ENCODE data around the gene MYLK. TPM values are rescaled to one million over a fixed set of nuclear protein-coding genes. Genes with fewer than 3 reads are reported as not detected.
A peak's percentile ranks its signal among the peaks of the same experiment; 100 is the strongest.

MYLK gene
- total RNA-seq, 1 donor from 2014 or later, result 196 TPM

DNA sequence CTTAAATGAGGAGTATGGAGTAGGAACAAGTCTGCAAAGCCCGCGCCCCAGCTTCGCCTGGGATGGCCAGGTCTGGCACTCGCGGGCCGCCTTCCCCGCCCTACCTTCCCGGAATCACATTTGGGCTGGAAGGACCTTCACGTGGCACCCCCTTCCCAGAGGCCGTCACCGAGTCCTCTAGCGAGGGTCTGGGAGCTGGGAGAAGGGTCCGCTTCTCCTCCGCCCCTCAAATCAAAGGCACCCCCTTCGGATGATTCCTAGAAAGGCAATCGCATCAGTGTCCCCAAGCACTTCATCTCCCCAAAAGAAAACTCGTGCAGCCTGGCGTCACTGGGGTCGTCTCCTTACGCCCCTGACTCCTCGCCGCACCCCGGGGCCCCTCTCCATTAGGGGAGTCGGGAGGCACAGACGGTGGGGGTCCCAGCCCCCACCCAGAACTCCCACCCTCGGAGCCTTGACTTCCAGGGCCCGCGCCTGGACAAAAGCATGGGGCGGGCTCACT is 380 bp downstream of the MYLK start:
- Histone ChIP-seq H3K36me3 (no peaks in the 10 kb centered on the region), H3K27ac (peak overlapping the region; percentile 83 to 85), H3K9me3 (no peaks in the 10 kb centered on the region), H3K4me3 (peak overlapping the region; percentile 83 to 94), H3K4me1 (peaks cover 0 to 8% of the 10 kb centered on the region in 2 donors), H3K27me3 (no peaks in the 10 kb centered on the region)
- TF ChIP-seq, protein P1, sequence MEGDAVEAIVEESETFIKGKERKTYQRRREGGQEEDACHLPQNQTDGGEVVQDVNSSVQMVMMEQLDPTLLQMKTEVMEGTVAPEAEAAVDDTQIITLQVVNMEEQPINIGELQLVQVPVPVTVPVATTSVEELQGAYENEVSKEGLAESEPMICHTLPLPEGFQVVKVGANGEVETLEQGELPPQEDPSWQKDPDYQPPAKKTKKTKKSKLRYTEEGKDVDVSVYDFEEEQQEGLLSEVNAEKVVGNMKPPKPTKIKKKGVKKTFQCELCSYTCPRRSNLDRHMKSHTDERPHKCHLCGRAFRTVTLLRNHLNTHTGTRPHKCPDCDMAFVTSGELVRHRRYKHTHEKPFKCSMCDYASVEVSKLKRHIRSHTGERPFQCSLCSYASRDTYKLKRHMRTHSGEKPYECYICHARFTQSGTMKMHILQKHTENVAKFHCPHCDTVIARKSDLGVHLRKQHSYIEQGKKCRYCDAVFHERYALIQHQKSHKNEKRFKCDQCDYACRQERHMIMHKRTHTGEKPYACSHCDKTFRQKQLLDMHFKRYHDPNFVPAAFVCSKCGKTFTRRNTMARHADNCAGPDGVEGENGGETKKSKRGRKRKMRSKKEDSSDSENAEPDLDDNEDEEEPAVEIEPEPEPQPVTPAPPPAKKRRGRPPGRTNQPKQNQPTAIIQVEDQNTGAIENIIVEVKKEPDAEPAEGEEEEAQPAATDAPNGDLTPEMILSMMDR (IDR thresholded peaks at IDR 0.05), result no peak
- intact Hi-C loops (cut with DNase I), result loop anchor here (2.0 to 5.0 kb wide), 3 partner anchors 21 to 136 kb away; no protein-coding TSS in a partner anchor
- DNase-seq (ENCODE audit: low spot score in 2 of 2), result peak in 1 of 2 donors; percentile 72

DNA sequence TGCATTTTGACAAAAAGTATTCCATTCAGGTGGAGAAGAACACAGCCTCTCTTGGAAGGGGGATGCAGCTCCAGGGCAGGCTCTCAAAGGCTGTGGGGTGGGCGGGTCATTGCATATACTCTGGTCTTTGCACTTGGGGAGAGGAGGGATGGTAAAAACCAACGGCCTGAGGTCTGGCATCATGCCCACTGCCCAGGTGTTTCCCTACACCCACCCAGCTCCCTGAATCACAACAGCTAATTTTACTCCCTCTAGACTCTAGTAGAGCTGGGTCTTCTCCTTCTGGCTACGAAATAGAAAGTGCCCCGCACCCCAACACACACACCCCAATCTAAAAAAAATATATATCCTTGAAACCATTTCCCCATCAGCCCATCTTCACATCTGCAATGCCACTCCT is 1.0 kb downstream of the MYLK start:
- H3K36me3 ChIP-seq, result no peaks in the 10 kb centered on the region
- H3K4me3 ChIP-seq, result peak overlapping the region; percentile 83 to 94
- TF ChIP-seq, protein P1 (IDR thresholded peaks at IDR 0.05), result no peak
- no peaks in the 10 kb centered on the region for H3K9me3 ChIP-seq
- no peak for DNase-seq (ENCODE audit: low spot score in 2 of 2)
- intact Hi-C loops (cut with DNase I), result loop anchor here (5.0 kb wide), 2 partner anchors 66 to 136 kb away; no protein-coding TSS in a partner anchor
- no peaks in the 10 kb centered on the region for H3K27me3 ChIP-seq
- peak overlapping the region; percentile 83 to 85 for H3K27ac ChIP-seq
- peaks cover 0 to 8% of the 10 kb centered on the region in 2 donors for H3K4me1 ChIP-seq

DNA sequence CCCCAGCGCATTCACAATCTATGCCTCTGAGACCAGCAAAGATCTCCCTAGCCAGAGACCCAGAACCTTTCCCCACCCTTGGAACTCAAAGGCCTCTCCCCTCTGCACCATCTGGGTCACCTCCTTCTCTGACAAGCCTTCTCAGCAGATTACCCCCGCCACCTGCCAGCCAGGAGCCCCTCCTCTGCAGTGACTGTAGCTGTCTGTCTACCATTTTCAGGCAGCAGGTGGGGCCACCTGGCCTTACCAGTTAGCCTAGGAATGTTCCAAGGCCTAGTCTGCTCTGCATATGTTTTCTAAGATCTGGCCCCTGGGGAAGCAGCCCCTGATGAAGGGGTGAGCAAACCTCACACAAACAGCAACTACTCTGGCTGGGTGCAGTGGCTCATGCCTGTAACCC is 2.4 kb downstream of the MYLK start:
- intact Hi-C loops (cut with DNase I), result loop anchor here (5.0 kb wide), 2 partner anchors 64 to 134 kb away; no protein-coding TSS in a partner anchor
- TF ChIP-seq, protein P1 (IDR thresholded peaks at IDR 0.05), result no peak
- Histone ChIP-seq H3K9me3 (no peaks in the 10 kb centered on the region), H3K27ac (peak overlapping the region; percentile 83 to 85), H3K4me3 (peak overlapping the region; percentile 40 to 94), H3K36me3 (no peaks in the 10 kb centered on the region), H3K4me1 (peaks cover 0 to 10% of the 10 kb centered on the region in 2 donors), H3K27me3 (no peaks in the 10 kb centered on the region)
- DNase-seq (ENCODE audit: low spot score in 2 of 2), result no peak

DNA sequence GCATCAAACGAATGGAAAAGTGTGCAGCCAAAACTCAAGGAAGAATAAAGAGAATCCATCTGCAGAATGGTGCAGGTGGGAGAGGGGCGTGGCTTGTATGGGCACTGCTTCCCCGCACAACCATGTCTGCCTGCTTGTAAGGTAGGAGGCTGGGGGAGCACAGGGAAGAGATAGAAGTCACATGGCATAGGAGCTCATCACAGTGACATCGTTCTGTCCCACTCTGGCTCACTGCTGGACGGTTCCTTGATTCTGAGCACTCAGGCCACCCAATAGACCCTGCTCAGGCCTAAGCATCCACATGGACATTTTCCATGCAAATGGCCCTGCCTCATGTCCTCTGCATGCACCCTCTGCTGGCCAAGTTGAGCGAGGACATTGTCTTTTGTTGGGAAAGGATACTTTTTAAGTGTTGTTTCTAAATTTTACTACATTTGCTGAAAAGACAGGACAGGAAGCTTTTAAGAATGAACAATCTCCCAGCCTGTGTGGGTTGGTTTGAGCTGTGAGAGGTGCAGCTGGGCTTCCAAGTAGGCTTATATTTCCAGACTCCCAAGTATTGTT is 3.1 kb downstream of the MYLK start:
- TF ChIP-seq, protein P1 (IDR thresholded peaks at IDR 0.05), result peak in 2 of 3 experiments; percentile 43 to 45
- H3K4me1 ChIP-seq, result peaks cover 0 to 10% of the 10 kb centered on the region in 2 donors
- H3K9me3 ChIP-seq, result no peaks in the 10 kb centered on the region
- peak overlapping the region in 1 of 2 donors; percentile 94 for H3K4me3 ChIP-seq
- no peaks in the 10 kb centered on the region for H3K27me3 ChIP-seq
- no peaks in the 10 kb centered on the region for H3K36me3 ChIP-seq
- intact Hi-C loops (cut with DNase I), result loop anchor here (5.0 kb wide), 2 partner anchors 64 to 134 kb away; no protein-coding TSS in a partner anchor
- no peak for DNase-seq (ENCODE audit: low spot score in 2 of 2)
- H3K27ac ChIP-seq, result peak overlapping the region; percentile 83 to 85

DNA sequence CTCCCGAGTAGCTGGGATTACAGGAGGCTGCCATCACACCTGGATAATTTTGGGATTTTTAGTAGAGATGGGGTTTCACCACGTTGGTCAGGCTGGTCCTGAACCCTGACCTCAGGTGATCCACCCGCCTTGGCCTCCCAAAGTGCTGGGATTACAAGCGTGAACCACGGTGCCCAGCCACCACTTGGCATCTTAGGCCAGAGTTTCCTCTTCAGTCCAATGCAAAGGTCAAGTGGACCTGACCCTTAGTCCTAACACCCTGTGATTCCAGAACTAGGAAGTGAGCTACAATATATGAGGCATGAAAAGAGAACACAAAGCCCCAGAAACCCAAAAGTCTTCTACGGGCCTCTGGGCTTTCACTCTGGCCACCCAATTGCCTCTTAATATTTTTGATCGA is 5.3 kb downstream of the MYLK start:
- Histone ChIP-seq H3K27me3 (no peaks in the 10 kb centered on the region), H3K36me3 (peaks cover 0 to 3% of the 10 kb centered on the region in 2 donors), H3K27ac (peak overlapping the region; percentile 45 to 66), H3K4me1 (peaks cover 0 to 8% of the 10 kb centered on the region in 2 donors), H3K4me3 (no peak overlapping the region), H3K9me3 (no peaks in the 10 kb centered on the region)
- TF ChIP-seq, protein P1 (IDR thresholded peaks at IDR 0.05), result no peak
- intact Hi-C loops (cut with DNase I), result no loop called here
- DNase-seq (ENCODE audit: low spot score in 2 of 2), result no peak

All from ascending aorta (tissue), 2 donors.